ENCODE measurements around the gene TRPC4.
A peak's percentile ranks its signal among the peaks of the same experiment; 100 is the strongest.

Gene TRPC4

GRCh38 chr13:37747071-37747612 is 122.4 kb downstream of the TRPC4 start:
- no peak for TF ChIP-seq EGR1 (IDR thresholded peaks at IDR 0.05)
- 0 out of 2 replicates have a peak, but pooled peaks have one; percentile 9 for TF ChIP-seq NFIC (IDR thresholded peaks at IDR 0.05)

GRCh38 chr13:37741536-37741935 is 128.0 kb downstream of the TRPC4 start:
- no peak for TF ChIP-seq TCF12 (IDR thresholded peaks at IDR 0.05; ENCODE audit: low read depth)

GRCh38 chr13:37736045-37736444 is 133.5 kb downstream of the TRPC4 start:
- TF ChIP-seq TCF12 (IDR thresholded peaks at IDR 0.05; ENCODE audit: low read depth) = no peak
- no peak for TF ChIP-seq FOXM1 (IDR thresholded peaks at IDR 0.05; ENCODE audit: borderline replicate concordance, low read depth)
- TF ChIP-seq REST (IDR thresholded peaks at IDR 0.05; ENCODE audit: low read depth) = no peak

- TF ChIP-seq TEAD4 (IDR thresholded peaks at IDR 0.05) = no peak
- no peak for TF ChIP-seq EP300 (IDR thresholded peaks at IDR 0.05; ENCODE audit: borderline replicate concordance)
- no peak for TF ChIP-seq RAD21 (IDR thresholded peaks at IDR 0.05; ENCODE audit: low read depth)
- TF ChIP-seq NFIC (IDR thresholded peaks at IDR 0.05) = no peak
- TF ChIP-seq TCF12 (IDR thresholded peaks at IDR 0.05; ENCODE audit: low read depth) = no peak
- TF ChIP-seq MAX (IDR thresholded peaks at IDR 0.05) = no peak
- no peak for TF ChIP-seq USF1 (IDR thresholded peaks at IDR 0.05)
- no peak for TF ChIP-seq YY1 (IDR thresholded peaks at IDR 0.05; ENCODE audit: low read depth)
- no peak for TF ChIP-seq CREB1 (IDR thresholded peaks at IDR 0.05; ENCODE audit: low read depth)
- TF ChIP-seq EGR1 (IDR thresholded peaks at IDR 0.05) = no peak
- no peak for TF ChIP-seq REST (IDR thresholded peaks at IDR 0.05; ENCODE audit: low read depth)
- TF ChIP-seq CEBPB (IDR thresholded peaks at IDR 0.05) = no peak
- TF ChIP-seq TAF1 (IDR thresholded peaks at IDR 0.05; ENCODE audit: low read depth) = no peak
These were observed 134.3 kb downstream of the TRPC4 start for GRCh38 chr13:37735293-37735692.

GRCh38 chr13:37729876-37730275 is 139.7 kb downstream of the TRPC4 start:
- TF ChIP-seq NFIC (IDR thresholded peaks at IDR 0.05) (no peak), REST (IDR thresholded peaks at IDR 0.05; ENCODE audit: low read depth) (no peak), RAD21 (IDR thresholded peaks at IDR 0.05; ENCODE audit: low read depth) (no peak), TAF1 (IDR thresholded peaks at IDR 0.05; ENCODE audit: low read depth) (no peak), TEAD4 (IDR thresholded peaks at IDR 0.05) (no peak), CEBPB (IDR thresholded peaks at IDR 0.05) (no peak), YY1 (IDR thresholded peaks at IDR 0.05; ENCODE audit: low read depth) (no peak), FOXM1 (IDR thresholded peaks at IDR 0.05; ENCODE audit: borderline replicate concordance, low read depth) (no peak), MAX (IDR thresholded peaks at IDR 0.05) (no peak)

- TF ChIP-seq REST (IDR thresholded peaks at IDR 0.05; ENCODE audit: low read depth) = no peak
- TF ChIP-seq CREB1 (IDR thresholded peaks at IDR 0.05; ENCODE audit: low read depth) = no peak
- TF ChIP-seq YY1 (IDR thresholded peaks at IDR 0.05; ENCODE audit: low read depth) = no peak
- no peak for TF ChIP-seq TEAD4 (IDR thresholded peaks at IDR 0.05)
- TF ChIP-seq CEBPB (IDR thresholded peaks at IDR 0.05) = no peak
- TF ChIP-seq FOXM1 (IDR thresholded peaks at IDR 0.05; ENCODE audit: borderline replicate concordance, low read depth) = no peak
- TF ChIP-seq USF1 (IDR thresholded peaks at IDR 0.05) = no peak
- no peak for TF ChIP-seq TCF12 (IDR thresholded peaks at IDR 0.05; ENCODE audit: low read depth)
- TF ChIP-seq NFIC (IDR thresholded peaks at IDR 0.05) = no peak
- no peak for TF ChIP-seq EP300 (IDR thresholded peaks at IDR 0.05; ENCODE audit: borderline replicate concordance)
- TF ChIP-seq TAF1 (IDR thresholded peaks at IDR 0.05; ENCODE audit: low read depth) = no peak
- TF ChIP-seq ZBTB7A (IDR thresholded peaks at IDR 0.05; ENCODE audit: low read depth) = no peak
- TF ChIP-seq EGR1 (IDR thresholded peaks at IDR 0.05) = no peak
- TF ChIP-seq MAX (IDR thresholded peaks at IDR 0.05) = no peak
- no peak for TF ChIP-seq RAD21 (IDR thresholded peaks at IDR 0.05; ENCODE audit: low read depth)
These were observed 153.0 kb downstream of the TRPC4 start for GRCh38 chr13:37716420-37717195.
